Glutamatergic neuron (in vitro differentiated cells): ENCODE results near the gene TP63. TPM values are rescaled to one million over a fixed set of nuclear protein-coding genes. Genes with fewer than 3 reads are reported as not detected.

Experiments
- DNase-seq: peaks from one replicate; pipeline ENCODE4 v3.0.0; 2022
- H3K27ac Mint-ChIP-seq: one replicate; pipeline ENCODE4 v1.8.0; 2020; ENCODE audit warnings: mild to moderate bottlenecking, mixed read lengths, inconsistent platforms; ENCODE audit not compliant: unreplicated experiment
- H3K27me3 Mint-ChIP-seq: one replicate; pipeline ENCODE4 v1.8.0; 2020; ENCODE audit warnings: mild to moderate bottlenecking, moderate library complexity, mixed read lengths, inconsistent platforms; ENCODE audit not compliant: unreplicated experiment
- H3K36me3 Mint-ChIP-seq: one replicate; pipeline ENCODE4 v1.8.0; 2020; ENCODE audit warnings: mild to moderate bottlenecking, mixed read lengths, inconsistent platforms; ENCODE audit not compliant: unreplicated experiment
- H3K4me1 Mint-ChIP-seq: one replicate; pipeline ENCODE4 v1.8.0; 2020; ENCODE audit warnings: mild to moderate bottlenecking, low read depth, mixed read lengths, inconsistent platforms; ENCODE audit not compliant: unreplicated experiment
- H3K4me3 Mint-ChIP-seq: one replicate; pipeline ENCODE4 v1.8.0; 2020; ENCODE audit warnings: mild to moderate bottlenecking, mixed read lengths, inconsistent platforms; ENCODE audit not compliant: unreplicated experiment
- H3K9me3 Mint-ChIP-seq: one replicate; pipeline ENCODE4 v1.8.0; 2020; ENCODE audit warnings: mild to moderate bottlenecking, moderate library complexity, mixed read lengths, inconsistent platforms; ENCODE audit not compliant: unreplicated experiment
- CTCF ChIP-seq: fragments of 200-600 bp; sonication (generic); IDR thresholded peaks from one replicate; pipeline ENCODE4 v1.5.0; 2021; ENCODE audit not compliant: partially characterized antibody, unreplicated experiment
- total RNA-seq: library from RNA; stranded (reverse); fragmentation: NEBNext Ultra II Directional; extraction: Animal tissue kit (Norgen Biotek cat#: 25700); gene quantifications from one replicate; pipeline ENCODE4 v1.2.1, GENCODE V29; 2021; ENCODE audit not compliant: unreplicated experiment

The TP63 gene
- total RNA-seq, 1 donor from 2014 or later, result not detected

- H3K36me3 Mint-ChIP-seq, result no peaks in the 10 kb centered on the region
- TF ChIP-seq CTCF, result no peak
- no peak overlapping the region for H3K27ac Mint-ChIP-seq
- no peaks in the 10 kb centered on the region for H3K27me3 Mint-ChIP-seq
- no peak for DNase-seq
- peaks cover 2% of the 10 kb centered on the region for H3K4me1 Mint-ChIP-seq
- H3K4me3 Mint-ChIP-seq, result no peak overlapping the region
- H3K9me3 Mint-ChIP-seq, result no peaks in the 10 kb centered on the region
These were observed 77.2 kb downstream of the TP63 start for GRCh38 chr3:189708375-189708774.

GRCh38 chr3:189710620-189711402, 79.6 kb downstream of the TP63 start:
- H3K27ac Mint-ChIP-seq, result no peak overlapping the region

DNA sequence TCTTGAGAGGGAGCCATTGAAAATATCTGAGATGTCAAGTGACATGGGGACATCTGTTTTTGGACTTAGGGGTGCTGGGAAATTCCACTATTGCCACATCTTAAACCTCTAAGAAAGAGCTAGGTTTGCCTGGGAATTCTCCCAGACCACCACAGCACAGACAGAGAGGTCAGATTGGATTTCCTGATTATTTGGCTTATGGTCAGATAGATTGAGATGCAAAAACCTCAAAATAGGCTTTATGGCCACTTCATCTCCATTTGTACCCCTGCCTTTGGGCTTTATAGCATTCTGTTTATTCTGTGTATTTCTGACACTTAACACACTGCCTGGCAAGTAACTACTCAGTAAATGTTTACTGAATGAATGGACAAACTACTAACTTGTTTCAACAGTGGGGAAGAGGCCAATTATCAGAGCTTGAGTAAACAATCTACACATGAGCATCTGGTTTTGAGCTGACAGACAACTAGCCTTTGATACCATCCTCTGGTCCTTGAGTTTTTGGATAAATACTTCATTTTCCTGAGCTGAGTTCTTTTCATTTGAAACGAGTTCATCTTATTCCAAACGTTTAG, 81.8 kb downstream of the TP63 start:
- DNase-seq, result no peak
- Mint-ChIP-seq H3K9me3 (no peaks in the 10 kb centered on the region), H3K4me3 (no peak overlapping the region), H3K36me3 (no peaks in the 10 kb centered on the region), H3K4me1 (peaks cover 2% of the 10 kb centered on the region), H3K27ac (no peak overlapping the region), H3K27me3 (no peaks in the 10 kb centered on the region)
- TF ChIP-seq CTCF, result no peak

More at GRCh38 chr3:189710620-189711402, 79.6 kb downstream of the TP63 start:
- H3K4me3 Mint-ChIP-seq, result no peak overlapping the region
- DNase-seq, result no peak
- H3K4me1 Mint-ChIP-seq, result peaks cover 2% of the 10 kb centered on the region
- H3K36me3 Mint-ChIP-seq, result no peaks in the 10 kb centered on the region
- no peak for TF ChIP-seq CTCF
- H3K27me3 Mint-ChIP-seq, result no peaks in the 10 kb centered on the region
- H3K9me3 Mint-ChIP-seq, result no peaks in the 10 kb centered on the region

GRCh38 chr3:189714991-189715961, 84.1 kb downstream of the TP63 start:
- no peak for TF ChIP-seq CTCF
- Mint-ChIP-seq H3K4me3 (no peak overlapping the region), H3K4me1 (peaks cover 2% of the 10 kb centered on the region), H3K27ac (no peak overlapping the region), H3K27me3 (no peaks in the 10 kb centered on the region), H3K9me3 (no peaks in the 10 kb centered on the region), H3K36me3 (no peaks in the 10 kb centered on the region)
- DNase-seq, result no peak
